Testis (tissue), 2 donors: ENCODE data around the gene UGT1A5.

Source experiments
- CTCF ChIP-seq, 3 experiments: fragments of 450-650 bp in 2 of 3; fragments of 200-600 bp in 1 of 3; sonication (generic) in 1 of 3; IDR thresholded peaks; one replicate each; pipeline ENCODE4 v1.5.1; 2016 to 2019; ENCODE audit warnings: antibody characterized with exemption in 3 of 3, mild to moderate bottlenecking in 2 of 3, moderate library complexity in 1 of 3
- POLR2A ChIP-seq: fragments of 450-650 bp; IDR thresholded peaks from one replicate; pipeline ENCODE4 v1.6.1; 2017; ENCODE audit warnings: antibody characterized with exemption, mild to moderate bottlenecking, moderate library complexity

GRCh38 chr2:233746475-233747282, 34.0 kb downstream of the UGT1A5 start:
- no peak for TF ChIP-seq CTCF (IDR thresholded peaks at IDR 0.05)
- TF ChIP-seq POLR2A: no peak
